Hippocampal formation (tissue), 2 donors: ENCODE results near the gene HMG20A.
"Not testable (repeated sequence)": the region's sequence is repeated elsewhere in the genome, so short reads cannot be mapped to it uniquely, and the experiment has no call there.

Source experiments
- DNase-seq, 2 donors: peaks; one replicate each; lab custom pipeline; 2025; lab: John Stamatoyannopoulos, UW

The HMG20A gene

GRCh38 chr15:77420610-77421369 is at the start of gene HMG20A:
HMG20A (plus strand) TSS chr15:77420888; CDS start chr15:77458408, 37,520 bp downstream.
- DNase-seq: peak; percentile 66 to 97

GRCh38 chr15:77371850-77372563 is 48.7 kb upstream of the HMG20A start:
- DNase-seq: no peak

- no peak for DNase-seq
Observed at GRCh38 chr15:77373441-77373840, 47.2 kb upstream of the HMG20A start.

- DNase-seq: no peak
Observed at GRCh38 chr15:77375133-77375532, 45.6 kb upstream of the HMG20A start.

- no peak for DNase-seq
Observed at GRCh38 chr15:77376770-77377169, 43.9 kb upstream of the HMG20A start.

GRCh38 chr15:77380033-77380432 is 40.7 kb upstream of the HMG20A start:
- no peak for DNase-seq

DNA sequence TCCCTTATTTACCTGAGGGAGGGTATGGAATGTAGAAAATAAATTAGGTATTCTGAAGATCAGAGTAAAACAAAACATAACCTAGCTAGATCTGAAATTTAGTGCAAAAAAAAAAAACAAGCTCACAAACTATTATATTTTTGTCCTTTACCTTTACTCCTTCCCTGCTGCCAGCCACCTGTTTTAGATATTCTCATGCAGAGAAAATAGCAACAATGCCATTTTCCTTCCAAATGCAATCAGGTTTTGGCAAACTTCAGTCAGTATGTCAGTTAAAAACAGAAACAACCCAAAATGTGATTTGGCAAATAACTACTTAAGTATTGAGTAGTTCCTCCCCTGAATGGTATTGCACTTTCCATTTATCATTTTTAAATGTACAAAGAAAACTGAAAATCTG is 36.6 kb upstream of the HMG20A start:
- no peak for DNase-seq

GRCh38 chr15:77384589-77385359 is 35.9 kb upstream of the HMG20A start:
- DNase-seq: no peak

DNA sequence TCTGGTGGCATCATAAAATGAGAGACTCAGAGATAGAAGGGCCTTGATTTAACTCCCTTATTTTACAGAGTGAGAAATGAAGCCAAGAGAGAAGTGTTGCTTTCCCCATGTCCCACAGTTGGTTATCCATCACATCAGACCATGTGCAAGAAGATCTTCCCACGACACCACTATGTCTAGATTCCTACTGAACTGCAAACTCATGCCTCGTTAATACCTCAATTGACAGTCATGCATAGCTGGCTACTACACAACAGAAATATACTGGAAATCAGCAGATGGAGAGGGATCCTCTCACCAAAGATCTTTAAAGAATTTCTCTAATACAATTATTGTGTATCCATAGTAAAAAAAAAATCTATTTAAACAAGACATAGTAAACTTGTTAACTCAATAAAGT is 34.1 kb upstream of the HMG20A start:
- DNase-seq: no peak

- DNase-seq: no peak
Observed at GRCh38 chr15:77387365-77388105, 33.2 kb upstream of the HMG20A start.

GRCh38 chr15:77391372-77391951 is 29.2 kb upstream of the HMG20A start:
- DNase-seq: no peak

DNA sequence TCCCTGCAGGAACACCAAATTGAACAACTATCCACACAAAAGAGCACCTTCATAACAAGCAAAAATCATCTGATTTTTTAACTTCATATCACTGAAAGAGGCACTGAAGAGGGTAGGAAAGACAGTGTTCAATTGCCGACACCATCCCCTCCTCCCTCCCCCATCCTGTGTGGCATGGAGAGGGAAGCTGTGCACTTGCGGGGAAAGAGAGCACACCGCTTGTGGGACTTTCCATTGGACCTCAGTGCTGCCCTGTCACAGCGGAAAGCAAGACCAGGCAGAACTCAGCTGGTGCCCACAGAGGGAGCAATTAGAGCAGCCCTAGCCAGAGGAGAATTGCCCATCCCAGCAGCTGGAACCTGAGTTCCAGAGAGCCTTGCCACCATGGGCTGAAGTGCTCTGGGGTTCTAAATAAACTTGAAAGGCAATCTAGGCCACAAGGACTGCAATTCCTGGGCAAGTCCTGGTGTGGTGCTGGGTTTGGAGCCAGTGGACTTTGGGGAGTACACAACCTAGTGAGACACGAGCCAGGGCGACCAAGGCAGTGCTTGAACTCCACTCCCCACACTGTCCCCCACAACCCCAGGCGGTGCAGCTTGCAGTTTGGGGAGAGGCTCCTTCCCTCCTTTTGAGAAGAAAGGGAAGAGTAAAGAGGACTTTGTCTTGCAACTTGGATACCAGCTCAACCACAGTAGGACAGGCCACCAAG is 27.8 kb upstream of the HMG20A start:
- no peak for DNase-seq

DNA sequence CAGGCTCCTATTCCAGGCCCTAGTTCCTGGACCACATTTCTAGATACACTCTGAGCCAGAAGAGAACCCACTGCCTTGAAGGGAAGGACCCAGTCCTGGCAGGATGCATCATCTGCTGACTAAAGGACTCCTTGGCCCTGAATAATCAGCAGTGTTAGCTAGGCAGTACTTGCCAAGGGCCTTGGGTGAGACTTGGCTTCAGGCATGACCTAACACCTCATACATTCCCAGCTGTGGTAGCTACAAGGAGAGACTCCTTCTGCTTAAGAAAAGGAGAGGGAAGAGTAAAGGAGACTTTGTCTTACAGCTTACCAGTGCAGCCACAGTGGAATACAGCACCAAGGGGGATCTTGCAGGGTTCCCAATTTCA is 27.2 kb upstream of the HMG20A start:
- DNase-seq: no peak

DNA sequence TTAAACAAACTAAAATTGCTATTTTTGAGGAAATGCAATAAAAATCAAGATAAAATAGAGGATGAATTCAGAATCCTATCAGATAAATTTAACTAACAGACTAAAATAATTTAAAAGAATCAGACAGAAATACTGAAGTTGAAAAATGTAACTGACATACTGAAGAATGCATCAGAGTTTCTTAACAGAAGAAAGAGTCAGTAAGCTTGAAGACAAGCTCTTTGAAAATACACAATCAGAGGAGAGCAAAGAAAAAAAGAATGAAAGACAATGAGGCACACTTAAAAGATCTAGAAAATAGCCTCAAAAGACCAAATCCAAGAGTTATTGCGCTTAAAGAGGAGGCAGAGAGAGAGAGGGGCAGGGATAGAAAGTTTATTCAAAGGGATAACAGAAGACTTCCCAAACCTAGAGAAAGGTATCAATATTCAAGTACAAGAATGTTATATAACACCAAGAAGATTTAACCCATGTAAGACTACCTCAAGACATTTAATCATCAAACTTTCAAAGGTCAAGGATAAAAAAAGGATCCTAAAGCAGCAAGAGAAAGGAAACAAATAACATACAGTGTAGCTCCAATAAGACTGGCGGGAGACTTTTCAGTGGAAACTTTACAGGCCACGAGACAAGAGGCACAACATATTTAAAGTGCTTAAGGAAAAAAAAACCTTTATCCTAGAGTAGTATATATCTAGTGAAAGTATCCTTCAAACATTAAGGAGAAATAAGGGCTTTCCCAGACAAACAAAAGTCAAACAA is 25.5 kb upstream of the HMG20A start:
- no peak for DNase-seq

DNA sequence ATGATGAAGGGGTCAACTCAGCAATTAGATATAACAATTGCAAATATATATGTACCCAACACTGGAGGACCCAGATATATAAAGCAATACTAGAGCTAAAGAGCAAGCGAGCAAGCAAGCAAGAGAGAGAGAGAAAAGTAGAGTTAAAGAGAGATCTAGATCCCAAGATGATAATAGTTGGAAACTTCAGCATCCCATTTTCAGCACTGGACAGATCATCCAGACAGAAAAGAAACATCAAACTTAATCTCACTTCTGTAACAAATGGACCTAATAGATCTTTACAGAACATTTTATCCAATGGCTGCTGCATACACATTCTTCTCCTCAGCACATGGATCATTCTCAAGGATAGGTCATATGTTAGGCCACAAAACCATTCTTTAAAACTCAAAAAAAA is 24.0 kb upstream of the HMG20A start:
- DNase-seq: no peak

DNA sequence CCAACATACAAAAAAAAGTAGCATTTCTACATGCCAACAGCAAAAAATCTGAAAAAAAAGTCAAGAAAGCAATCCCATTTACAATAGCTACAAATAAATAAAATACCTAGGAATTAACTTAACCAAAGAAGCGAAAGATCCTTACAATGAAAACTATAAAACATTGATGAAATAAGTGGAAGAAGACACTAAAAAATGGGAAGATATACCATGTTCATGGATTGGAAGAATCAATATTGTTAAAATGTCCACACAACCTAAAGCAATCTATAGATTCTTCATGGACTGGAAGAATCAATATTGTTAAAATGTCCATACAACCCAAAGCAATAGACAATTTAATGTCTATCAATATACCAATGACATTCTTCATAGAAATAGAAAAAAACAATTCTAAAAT is 21.8 kb upstream of the HMG20A start:
- DNase-seq: no peak

DNA sequence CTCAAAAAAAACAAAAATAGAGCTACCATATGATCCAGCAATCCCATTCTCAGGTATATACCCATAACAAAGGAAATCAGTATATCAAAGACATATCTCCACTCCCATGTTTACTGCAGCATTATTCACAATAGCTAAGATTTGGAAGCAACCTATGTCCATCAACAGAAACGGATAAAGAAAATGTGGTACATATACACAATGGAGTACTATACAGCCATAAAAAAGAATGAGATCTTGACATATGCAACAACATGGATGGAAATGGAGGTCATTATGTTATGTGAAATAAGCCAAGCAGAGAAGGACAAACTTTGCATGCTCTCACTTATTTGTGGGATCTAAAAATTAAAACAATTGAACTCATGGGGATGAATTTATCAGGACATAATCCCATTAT is 20.4 kb upstream of the HMG20A start:
- DNase-seq: no peak

- DNase-seq: no peak
Observed at GRCh38 chr15:77402740-77403379, 17.8 kb upstream of the HMG20A start.

DNA sequence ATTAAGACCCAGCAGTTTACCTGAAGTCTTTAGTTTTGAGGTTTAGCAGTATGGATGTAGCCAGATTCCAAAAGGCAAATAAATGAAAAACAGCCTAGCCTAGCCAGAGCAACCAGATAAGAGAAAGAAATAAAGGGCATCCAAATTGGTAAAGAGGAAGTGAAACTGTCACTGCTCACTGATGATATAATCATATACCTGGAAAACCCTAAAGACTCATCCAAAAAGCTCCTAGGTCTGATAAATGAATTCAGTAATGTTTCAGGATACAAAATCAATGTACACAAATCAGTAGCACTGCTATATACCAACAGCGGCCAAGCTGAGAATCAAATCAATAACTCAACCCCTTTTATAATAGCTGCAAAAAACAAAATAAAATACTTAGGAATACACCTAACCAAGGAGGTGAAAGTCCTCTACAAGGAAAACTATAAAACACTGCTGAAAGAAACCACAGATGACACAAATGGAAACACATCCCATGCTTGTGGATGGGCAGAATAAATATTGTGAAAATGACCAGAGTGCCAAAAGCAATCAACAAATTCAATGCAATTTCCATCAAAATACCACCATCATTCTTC is 14.4 kb upstream of the HMG20A start:
- not testable (repeated sequence) for DNase-seq
